Activated naive CD8-positive, alpha-beta T cell treated with anti-CD3 and anti-CD28 coated beads, Interleukin-2, amount 50 U/mL, for 24 hours (primary cell): Measurements from ENCODE around the gene IRF2BP2.
"Not testable (repeated sequence)": the region's sequence is repeated elsewhere in the genome, so short reads cannot be mapped to it uniquely, and the experiment has no call there.

Experiments
- ATAC-seq: fragments of 150-1000 bp; cut with Tn5 transposase; one replicate; pipeline ENCODE4 v1.10.0; 2021
- DNase-seq: peaks from one replicate; pipeline ENCODE4 v3.0.0; 2021
- H3K27ac Mint-ChIP-seq: one replicate; pipeline ENCODE4 v1.8.0; 2021; ENCODE audit warnings: mild to moderate bottlenecking, mixed read lengths
- H3K27me3 Mint-ChIP-seq: one replicate; pipeline ENCODE4 v1.8.0; 2021; ENCODE audit warnings: mixed read lengths
- H3K36me3 Mint-ChIP-seq: one replicate; pipeline ENCODE4 v1.8.0; 2021; ENCODE audit warnings: low read depth, mixed read lengths
- H3K4me1 Mint-ChIP-seq: one replicate; pipeline ENCODE4 v1.8.0; 2021; ENCODE audit warnings: mixed read lengths
- H3K4me3 Mint-ChIP-seq: one replicate; pipeline ENCODE4 v1.8.0; 2021; ENCODE audit warnings: mild to moderate bottlenecking, moderate library complexity, mixed read lengths
- H3K9me3 Mint-ChIP-seq: one replicate; pipeline ENCODE4 v1.8.0; 2021; ENCODE audit warnings: mixed read lengths

The IRF2BP2 gene

GRCh38 chr1:234603221-234604204 is 6.5 kb downstream of the IRF2BP2 start:
- H3K36me3 Mint-ChIP-seq, result peaks cover 56% of the 10 kb centered on the region
- peak overlapping the region; percentile 93 for H3K4me3 Mint-ChIP-seq
- peaks cover 2% of the 10 kb centered on the region for H3K27me3 Mint-ChIP-seq
- peak overlapping the region; percentile 89 for H3K27ac Mint-ChIP-seq
- H3K4me1 Mint-ChIP-seq, result peaks cover 79% of the 10 kb centered on the region
- no peaks in the 10 kb centered on the region for H3K9me3 Mint-ChIP-seq
- ATAC-seq (no peak), DNase-seq (no peak)

DNA sequence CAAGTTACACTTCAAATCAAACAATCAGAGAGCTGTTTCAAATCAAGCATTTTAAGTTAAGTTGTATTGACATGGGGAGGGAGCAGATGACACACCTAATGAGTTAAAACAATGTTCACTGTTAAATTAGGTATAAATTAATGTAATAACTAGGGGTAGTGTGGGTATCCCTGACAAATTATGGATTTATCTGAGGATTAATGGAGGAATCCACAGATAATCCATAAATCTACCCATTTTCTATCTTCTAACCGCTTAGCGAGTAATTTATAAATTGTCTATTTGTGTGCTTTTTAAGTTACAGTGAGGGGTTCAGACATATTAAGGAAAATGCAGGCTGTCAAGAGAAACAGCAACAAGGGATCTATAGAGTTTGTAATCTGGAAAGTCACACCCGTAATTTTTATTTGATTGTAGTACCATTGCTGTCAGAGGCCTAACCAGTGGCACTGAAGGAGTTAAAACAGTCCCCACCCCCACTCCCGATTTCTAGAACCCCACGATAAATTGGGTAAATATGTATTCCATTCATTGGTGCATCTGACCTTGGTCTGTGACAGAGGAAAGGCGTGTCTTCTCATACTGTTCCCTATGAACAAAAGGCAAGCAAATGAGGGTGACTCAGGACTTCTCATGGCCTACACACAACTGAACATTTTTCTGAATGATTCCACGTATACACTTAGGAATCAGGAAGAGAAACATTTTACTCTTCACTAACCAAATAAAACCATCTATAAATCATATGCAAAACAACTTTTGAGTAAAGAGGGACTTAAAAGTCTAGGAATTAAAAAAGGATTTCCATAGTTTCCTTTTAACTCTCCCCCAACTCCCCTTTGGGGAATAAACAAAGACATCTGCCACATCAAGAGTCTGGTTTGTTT is 7.4 kb downstream of the IRF2BP2 start:
- H3K27me3 Mint-ChIP-seq, result no peaks in the 10 kb centered on the region

DNA sequence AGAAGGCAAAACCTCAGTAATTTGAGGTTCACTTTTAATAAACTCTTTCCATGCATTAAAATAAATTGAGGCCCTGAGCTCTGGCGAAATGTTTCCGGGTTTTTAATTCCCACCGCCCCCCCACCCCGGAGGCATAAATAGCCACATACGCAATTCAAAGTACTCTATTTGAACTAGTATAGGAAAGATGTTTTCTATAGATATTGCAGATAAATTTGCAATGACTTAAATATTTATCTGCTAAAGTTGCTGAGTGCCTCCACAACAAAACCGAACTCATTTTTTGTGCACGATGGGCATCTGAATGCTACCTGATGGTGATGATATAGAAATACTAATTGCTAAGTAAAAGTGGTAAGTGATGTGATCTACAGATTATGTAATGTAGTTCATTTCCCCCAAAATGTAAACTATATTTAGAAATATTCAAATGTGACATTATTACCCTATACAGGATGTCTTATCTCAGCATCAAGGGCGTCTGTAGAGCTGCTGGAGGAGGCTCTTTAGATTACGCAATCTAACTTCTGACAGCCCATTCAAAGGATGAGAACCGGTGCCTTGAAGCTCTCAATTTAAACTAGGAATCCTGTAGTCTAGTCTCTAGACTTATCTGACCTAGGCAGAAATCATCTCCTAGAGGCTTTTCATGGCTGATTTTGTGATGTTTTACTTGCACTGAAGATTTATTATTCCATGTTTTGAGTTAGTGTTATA is 8.5 kb downstream of the IRF2BP2 start:
- H3K4me1 Mint-ChIP-seq, result peaks cover 79% of the 10 kb centered on the region
- no peak for ATAC-seq

More for the DNA sequence above, 7.4 kb downstream of the IRF2BP2 start:
- no peaks in the 10 kb centered on the region for H3K9me3 Mint-ChIP-seq
- peak overlapping the region; percentile 93 for H3K4me3 Mint-ChIP-seq
- H3K4me1 Mint-ChIP-seq, result peaks cover 80% of the 10 kb centered on the region
- ATAC-seq (peak; percentile 21), DNase-seq (peak; percentile 20)
- H3K36me3 Mint-ChIP-seq, result peaks cover 47% of the 10 kb centered on the region
- peak overlapping the region; percentile 89 for H3K27ac Mint-ChIP-seq

DNA sequence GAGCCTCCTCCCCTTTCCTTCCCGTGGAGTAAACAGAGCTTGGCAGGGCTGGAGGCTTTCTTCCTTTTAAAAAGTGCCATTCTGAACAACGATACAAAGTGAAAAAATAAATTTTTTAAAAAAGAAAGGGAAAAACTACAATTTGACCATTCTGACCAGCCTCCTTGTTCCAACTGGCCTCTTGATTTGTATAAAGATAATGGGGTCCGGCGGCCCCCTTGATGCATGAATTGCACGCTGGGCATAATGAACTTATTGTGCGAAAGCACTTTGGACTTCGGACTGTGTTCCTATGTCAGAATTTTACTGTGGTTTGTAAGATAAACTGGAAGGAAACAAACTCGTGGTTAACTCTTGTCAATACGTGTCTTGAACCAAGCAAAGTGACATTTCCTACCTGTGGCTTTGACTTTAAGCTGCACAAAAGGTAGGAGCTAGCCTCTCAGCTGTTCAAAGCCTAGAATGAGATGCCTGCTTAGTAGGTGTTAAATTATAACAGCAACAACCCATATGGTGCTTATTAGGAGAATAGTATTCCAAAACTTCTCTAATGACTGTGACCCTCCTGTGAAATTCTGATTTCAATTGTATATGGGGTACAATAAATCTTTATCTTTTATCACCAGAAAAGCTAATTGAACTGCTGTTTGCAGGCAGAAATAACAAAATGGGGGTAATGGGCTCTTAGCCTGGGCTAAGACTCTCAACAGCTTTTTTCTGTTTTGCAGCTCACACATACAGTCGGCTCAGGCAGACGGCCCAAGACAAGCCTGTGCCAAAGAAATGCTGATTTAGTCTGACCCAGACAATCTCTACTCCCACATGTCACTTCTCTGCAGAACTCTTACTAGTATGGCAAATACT is 9.3 kb downstream of the IRF2BP2 start:
- no peaks in the 10 kb centered on the region for H3K9me3 Mint-ChIP-seq
- peak overlapping the region; percentile 87 for H3K27ac Mint-ChIP-seq
- peaks cover 74% of the 10 kb centered on the region for H3K4me1 Mint-ChIP-seq
- peak overlapping the region; percentile 81 for H3K4me3 Mint-ChIP-seq
- no peaks in the 10 kb centered on the region for H3K27me3 Mint-ChIP-seq
- DNase-seq (no peak), ATAC-seq (peak; percentile 6)
- peaks cover 29% of the 10 kb centered on the region for H3K36me3 Mint-ChIP-seq

More for the DNA sequence above, 8.5 kb downstream of the IRF2BP2 start:
- DNase-seq, result no peak
- peaks cover 37% of the 10 kb centered on the region for H3K36me3 Mint-ChIP-seq
- no peaks in the 10 kb centered on the region for H3K27me3 Mint-ChIP-seq
- H3K4me3 Mint-ChIP-seq, result peak overlapping the region; percentile 81
- peak overlapping the region; percentile 87 for H3K27ac Mint-ChIP-seq
- H3K9me3 Mint-ChIP-seq, result no peaks in the 10 kb centered on the region

DNA sequence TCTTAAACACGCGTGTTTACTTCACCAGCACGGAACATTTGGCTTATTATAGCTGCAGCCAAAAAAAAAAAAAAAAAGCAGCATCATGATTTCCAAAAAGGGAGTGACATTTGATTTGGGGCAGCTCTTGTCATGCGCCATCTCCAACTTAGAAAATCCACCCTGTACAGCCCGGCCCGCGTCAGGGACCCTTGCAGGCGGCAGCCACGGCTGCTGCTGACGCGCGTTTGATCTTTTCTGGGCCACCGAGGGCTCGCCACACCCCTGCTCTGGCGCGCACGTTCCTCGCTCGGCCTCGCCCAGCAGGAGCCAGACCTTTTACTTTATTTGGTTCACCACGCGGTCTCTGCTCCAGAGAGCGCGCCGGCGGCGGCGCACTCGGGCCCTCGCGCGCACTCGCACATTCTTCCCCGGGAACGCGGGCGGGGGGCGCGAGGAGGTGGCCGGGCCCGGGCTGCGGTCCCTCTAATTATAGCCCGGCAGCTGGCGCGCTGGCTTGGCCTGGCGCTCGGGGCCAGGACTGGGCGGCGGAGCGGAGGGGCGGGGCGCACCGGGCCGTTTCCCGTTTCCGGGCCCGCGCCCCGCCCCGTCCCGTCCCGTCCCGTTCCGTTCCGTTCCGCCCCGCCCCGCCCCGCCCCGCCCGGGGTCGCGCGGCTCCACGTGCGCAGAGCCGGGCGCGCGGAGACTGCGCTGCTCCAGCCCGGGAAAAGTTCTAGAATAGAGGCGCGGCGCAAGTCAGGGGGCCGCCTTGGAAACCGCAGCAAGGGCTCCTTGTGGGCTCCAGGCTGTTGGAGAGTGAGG is 10.2 kb downstream of the IRF2BP2 start:
- H3K9me3 Mint-ChIP-seq, result no peaks in the 10 kb centered on the region
- H3K27me3 Mint-ChIP-seq, result no peaks in the 10 kb centered on the region
- peak; percentile 83 for DNase-seq
- H3K4me1 Mint-ChIP-seq, result peaks cover 68% of the 10 kb centered on the region
- peak; percentile 81 for ATAC-seq
- peaks cover 21% of the 10 kb centered on the region for H3K36me3 Mint-ChIP-seq
- H3K4me3 Mint-ChIP-seq, result peak overlapping the region; percentile 81
- peak overlapping the region; percentile 87 for H3K27ac Mint-ChIP-seq

DNA sequence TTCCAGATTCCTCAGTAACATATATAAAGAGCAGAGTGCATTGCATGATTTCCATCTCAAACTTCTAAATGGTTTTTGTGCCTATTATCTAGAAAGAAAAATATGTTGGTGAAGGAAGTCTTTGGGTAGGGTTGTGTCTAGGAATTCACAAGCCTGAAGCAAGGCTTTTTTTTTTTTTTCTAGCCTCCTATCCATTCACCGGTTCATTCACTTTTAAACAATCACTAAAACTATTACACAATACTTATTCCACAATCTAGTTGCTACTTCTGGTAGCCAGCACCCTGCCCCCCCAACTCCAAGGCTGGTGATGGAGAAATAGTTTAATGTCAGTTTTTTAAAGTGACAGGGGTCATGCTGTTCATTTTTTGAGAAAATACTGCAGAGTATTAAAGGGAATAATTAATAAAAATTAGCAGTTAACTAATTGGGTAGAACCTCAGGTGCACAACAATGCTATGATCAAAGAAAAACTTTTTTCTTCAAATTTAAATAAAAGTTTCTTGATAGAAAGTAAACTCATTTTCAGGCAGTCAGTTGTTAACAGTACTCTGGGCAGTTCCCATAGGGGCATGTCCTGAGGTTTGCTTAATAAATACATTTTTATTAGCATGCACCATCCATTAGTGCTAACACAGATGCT is 10.9 kb downstream of the IRF2BP2 start:
- Mint-ChIP-seq H3K36me3 (peaks cover 15% of the 10 kb centered on the region), H3K4me1 (peaks cover 70% of the 10 kb centered on the region), H3K27ac (peak overlapping the region; percentile 86), H3K4me3 (peak overlapping the region; percentile 81), H3K27me3 (no peaks in the 10 kb centered on the region), H3K9me3 (no peaks in the 10 kb centered on the region)
- ATAC-seq (no peak), DNase-seq (no peak)

GRCh38 chr1:234597894-234598293 is 12.1 kb downstream of the IRF2BP2 start:
- Mint-ChIP-seq H3K27me3 (no peaks in the 10 kb centered on the region), H3K4me1 (peaks cover 63% of the 10 kb centered on the region), H3K4me3 (no peak overlapping the region), H3K36me3 (peaks cover 7% of the 10 kb centered on the region), H3K9me3 (no peaks in the 10 kb centered on the region), H3K27ac (no peak overlapping the region)
- DNase-seq, result peak; percentile 62
- ATAC-seq, result peak; percentile 7

- H3K4me1 Mint-ChIP-seq, result peaks cover 43% of the 10 kb centered on the region
- H3K27me3 Mint-ChIP-seq, result no peaks in the 10 kb centered on the region
- H3K27ac Mint-ChIP-seq, result no peak overlapping the region
- no peaks in the 10 kb centered on the region for H3K9me3 Mint-ChIP-seq
- no peak overlapping the region for H3K4me3 Mint-ChIP-seq
- ATAC-seq (no peak), DNase-seq (no peak)
- no peaks in the 10 kb centered on the region for H3K36me3 Mint-ChIP-seq
Measured at GRCh38 chr1:234595899-234596298, 14.1 kb downstream of the IRF2BP2 start.

DNA sequence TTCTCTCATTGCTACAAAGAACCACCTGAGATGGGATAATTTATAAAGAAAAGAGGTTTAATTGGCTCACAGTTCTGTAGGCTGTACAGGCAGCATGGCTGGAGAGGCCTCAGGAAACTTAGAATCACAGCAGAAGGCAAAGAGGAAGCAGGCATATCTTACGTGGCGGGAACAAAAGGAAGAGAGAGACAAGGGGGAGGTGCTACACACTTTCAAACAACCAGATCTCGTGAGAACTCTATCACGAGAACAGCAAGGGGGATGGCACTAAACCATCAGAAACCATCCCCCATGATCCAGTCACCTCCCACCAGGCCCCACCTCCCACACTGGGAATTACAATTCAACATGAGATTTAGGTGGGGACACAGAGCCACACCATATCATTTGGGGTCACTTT is 15.4 kb downstream of the IRF2BP2 start:
- H3K9me3 Mint-ChIP-seq, H3K27ac Mint-ChIP-seq, DNase-seq, H3K4me3 Mint-ChIP-seq, H3K27me3 Mint-ChIP-seq, ATAC-seq, H3K36me3 Mint-ChIP-seq: not testable (repeated sequence)
- peaks cover 35% of the 10 kb centered on the region for H3K4me1 Mint-ChIP-seq

DNA sequence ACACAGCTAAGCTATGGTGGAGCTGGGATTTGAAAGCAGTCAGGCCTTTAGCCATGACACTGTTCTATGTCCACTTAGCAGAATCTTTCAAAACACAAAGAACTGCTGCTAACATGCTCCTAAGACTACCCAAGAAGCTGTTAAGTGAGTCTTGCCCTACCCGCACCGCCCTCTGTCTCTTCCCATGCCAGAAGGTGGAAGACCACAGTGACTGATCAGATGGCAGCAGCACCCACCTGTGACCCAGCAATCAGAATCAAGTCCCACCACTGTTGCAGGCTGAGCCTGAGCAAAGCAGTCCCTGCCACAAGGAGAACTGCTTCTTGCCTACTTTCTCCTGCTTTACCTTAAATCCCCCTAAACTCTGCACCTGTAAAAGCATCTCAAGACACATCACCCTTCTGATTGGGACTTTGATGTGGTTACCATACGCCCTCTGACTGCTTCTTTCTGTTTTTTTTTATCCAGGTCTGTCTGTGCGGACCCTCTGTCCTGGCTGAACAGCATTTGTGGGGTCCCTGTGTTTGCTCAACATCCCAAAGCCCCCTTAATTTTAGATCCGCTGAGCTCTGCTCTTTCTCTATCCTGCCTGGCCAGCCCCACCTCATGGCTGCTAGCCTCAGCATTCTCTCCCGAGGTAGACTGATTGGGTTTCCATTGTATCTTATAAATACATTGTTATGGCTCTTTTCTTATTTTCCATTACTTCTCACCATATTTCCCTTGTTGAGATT is 16.0 kb downstream of the IRF2BP2 start:
- ATAC-seq (no peak), DNase-seq (no peak)
- Mint-ChIP-seq H3K27ac (no peak overlapping the region), H3K9me3 (no peaks in the 10 kb centered on the region), H3K27me3 (no peaks in the 10 kb centered on the region), H3K4me3 (no peak overlapping the region), H3K4me1 (peaks cover 28% of the 10 kb centered on the region), H3K36me3 (no peaks in the 10 kb centered on the region)

GRCh38 chr1:234593109-234593508 is 16.9 kb downstream of the IRF2BP2 start:
- Mint-ChIP-seq H3K4me3 (no peak overlapping the region), H3K4me1 (peaks cover 21% of the 10 kb centered on the region), H3K36me3 (no peaks in the 10 kb centered on the region), H3K27ac (no peak overlapping the region), H3K9me3 (no peaks in the 10 kb centered on the region), H3K27me3 (no peaks in the 10 kb centered on the region)
- ATAC-seq (no peak), DNase-seq (no peak)

- H3K9me3 Mint-ChIP-seq, result no peaks in the 10 kb centered on the region
- H3K4me3 Mint-ChIP-seq, result no peak overlapping the region
- DNase-seq (no peak), ATAC-seq (no peak)
- H3K27me3 Mint-ChIP-seq, result no peaks in the 10 kb centered on the region
- H3K27ac Mint-ChIP-seq, result no peak overlapping the region
- no peaks in the 10 kb centered on the region for H3K36me3 Mint-ChIP-seq
- peaks cover 12% of the 10 kb centered on the region for H3K4me1 Mint-ChIP-seq
Measured at GRCh38 chr1:234592240-234592639, 17.7 kb downstream of the IRF2BP2 start.
